Measurements from ENCODE around the gene MCRS1.
A peak's percentile ranks its signal among the peaks of the same experiment; 100 is the strongest.
"Not testable (repeated sequence)": the region's sequence is repeated elsewhere in the genome, so short reads cannot be mapped to it uniquely, and the experiment has no call there.

The MCRS1 gene

GRCh38 chr12:49567611-49568441, at the start of gene MCRS1:
Gene MCRS1 (minus strand): TSS chr12:49568142. CDS start chr12:49566731, 1,411 bp downstream.
- DNase-seq (ENCODE audit: insufficient read length, low spot score) (peak; percentile 98), FAIRE-seq (no peak)
- TF ChIP-seq, protein P1, sequence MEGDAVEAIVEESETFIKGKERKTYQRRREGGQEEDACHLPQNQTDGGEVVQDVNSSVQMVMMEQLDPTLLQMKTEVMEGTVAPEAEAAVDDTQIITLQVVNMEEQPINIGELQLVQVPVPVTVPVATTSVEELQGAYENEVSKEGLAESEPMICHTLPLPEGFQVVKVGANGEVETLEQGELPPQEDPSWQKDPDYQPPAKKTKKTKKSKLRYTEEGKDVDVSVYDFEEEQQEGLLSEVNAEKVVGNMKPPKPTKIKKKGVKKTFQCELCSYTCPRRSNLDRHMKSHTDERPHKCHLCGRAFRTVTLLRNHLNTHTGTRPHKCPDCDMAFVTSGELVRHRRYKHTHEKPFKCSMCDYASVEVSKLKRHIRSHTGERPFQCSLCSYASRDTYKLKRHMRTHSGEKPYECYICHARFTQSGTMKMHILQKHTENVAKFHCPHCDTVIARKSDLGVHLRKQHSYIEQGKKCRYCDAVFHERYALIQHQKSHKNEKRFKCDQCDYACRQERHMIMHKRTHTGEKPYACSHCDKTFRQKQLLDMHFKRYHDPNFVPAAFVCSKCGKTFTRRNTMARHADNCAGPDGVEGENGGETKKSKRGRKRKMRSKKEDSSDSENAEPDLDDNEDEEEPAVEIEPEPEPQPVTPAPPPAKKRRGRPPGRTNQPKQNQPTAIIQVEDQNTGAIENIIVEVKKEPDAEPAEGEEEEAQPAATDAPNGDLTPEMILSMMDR (IDR thresholded peaks at IDR 0.05; ENCODE audit: insufficient read depth, missing control alignments): no peak

DNA sequence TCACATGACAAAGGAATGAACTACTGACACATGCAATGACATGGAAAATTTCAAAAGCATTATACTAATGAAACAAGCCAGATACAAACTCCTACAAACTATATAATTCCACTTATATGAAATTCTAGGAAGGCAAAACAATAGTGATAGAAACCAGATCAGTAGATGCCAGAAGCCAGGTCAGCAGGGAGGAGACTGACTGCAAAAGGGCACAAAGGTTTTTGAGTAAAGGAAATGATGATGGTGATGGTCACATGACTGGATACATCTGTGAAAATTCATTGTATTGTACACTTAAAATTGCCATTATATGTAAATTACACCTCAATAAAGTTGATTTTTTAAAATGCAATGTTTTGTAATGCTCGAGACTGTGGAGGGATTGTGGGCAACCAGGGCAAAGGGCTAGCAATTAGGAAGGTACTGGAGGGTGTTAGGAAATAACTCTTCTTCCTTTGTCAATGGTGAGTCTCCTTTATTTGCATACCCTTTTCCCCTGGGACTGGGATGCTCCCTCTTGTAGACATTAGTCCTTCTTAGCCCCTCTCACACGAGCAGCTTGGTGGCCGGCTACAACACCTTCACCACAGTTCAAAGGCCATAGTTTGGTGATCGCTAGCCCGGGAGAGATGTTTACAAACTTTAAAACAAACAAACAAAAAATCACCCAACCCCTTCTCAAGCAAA, 48.7 kb upstream of the MCRS1 start:
- TF ChIP-seq, protein P1 (IDR thresholded peaks at IDR 0.05; ENCODE audit: insufficient read depth, missing control alignments): no peak
- DNase-seq (ENCODE audit: insufficient read length, low spot score) (no peak), FAIRE-seq (no peak)

DNA sequence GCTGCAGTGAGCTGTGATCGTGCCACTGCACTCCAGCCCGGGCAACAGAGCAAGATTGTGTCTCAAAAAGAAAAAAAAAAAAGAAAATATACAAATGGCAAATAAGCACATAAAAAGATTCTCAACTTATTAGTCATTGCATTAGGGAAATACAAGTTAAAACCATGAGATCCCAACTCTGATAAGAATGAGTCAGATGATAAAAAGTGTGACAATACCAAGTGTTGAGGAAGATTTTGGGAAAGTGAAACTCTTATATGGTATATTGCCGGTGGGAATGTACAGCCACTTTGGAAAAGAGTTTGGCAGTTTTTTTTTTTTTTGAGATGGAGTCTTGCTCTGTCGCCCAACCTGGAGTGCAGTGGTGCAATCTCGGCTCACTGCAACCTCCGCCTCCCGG, 47.8 kb upstream of the MCRS1 start:
- TF ChIP-seq, protein P1 (IDR thresholded peaks at IDR 0.05; ENCODE audit: insufficient read depth, missing control alignments): no peak
- FAIRE-seq (no peak), DNase-seq (ENCODE audit: insufficient read length, low spot score) (no peak)

DNA sequence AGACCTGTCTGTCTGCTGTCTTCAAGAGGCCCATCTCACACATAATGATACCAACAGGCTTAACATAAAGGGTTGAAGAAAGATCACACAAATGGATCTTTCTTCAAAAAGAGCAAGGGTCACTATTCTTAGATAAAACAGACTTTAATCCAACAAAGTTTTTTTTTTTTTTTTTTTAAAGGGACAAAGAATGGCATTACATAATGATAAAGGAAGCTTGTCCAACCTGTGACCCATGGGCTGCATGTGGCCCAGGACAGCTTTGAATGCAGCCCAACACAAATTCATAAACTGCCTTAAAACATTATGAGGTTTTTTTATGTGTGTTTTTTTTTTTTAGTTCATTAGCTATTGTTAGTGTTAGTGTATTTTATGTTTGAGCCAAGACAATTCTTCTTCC, 44.3 kb upstream of the MCRS1 start:
- DNase-seq (ENCODE audit: insufficient read length, low spot score) (no peak), FAIRE-seq (no peak)
- TF ChIP-seq, protein P1 (IDR thresholded peaks at IDR 0.05; ENCODE audit: insufficient read depth, missing control alignments): no peak

GRCh38 chr12:49610785-49611184, 42.8 kb upstream of the MCRS1 start:
- FAIRE-seq; DNase-seq (ENCODE audit: insufficient read length, low spot score): not testable (repeated sequence)

DNA sequence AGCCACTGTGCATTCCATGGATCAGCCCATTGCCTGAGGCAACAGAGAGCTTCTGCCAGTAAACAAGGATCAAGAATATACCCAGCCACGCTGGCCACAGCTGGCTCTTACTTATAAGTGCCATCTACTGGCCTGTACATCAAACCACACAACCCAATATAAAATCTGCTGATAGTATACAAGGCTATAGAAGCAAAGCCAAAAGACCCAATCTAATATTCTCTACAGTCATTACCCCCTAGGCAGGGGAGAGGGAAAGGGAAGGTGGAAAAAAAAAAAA, 41.9 kb upstream of the MCRS1 start:
- FAIRE-seq (no peak), DNase-seq (ENCODE audit: insufficient read length, low spot score) (no peak)
- TF ChIP-seq, protein P1 (IDR thresholded peaks at IDR 0.05; ENCODE audit: insufficient read depth, missing control alignments): no peak

GRCh38 chr12:49609059-49609874, 41.3 kb upstream of the MCRS1 start:
- FAIRE-seq (no peak), DNase-seq (ENCODE audit: insufficient read length, low spot score) (no peak)
- TF ChIP-seq, protein P1 (IDR thresholded peaks at IDR 0.05; ENCODE audit: insufficient read depth, missing control alignments): no peak

GRCh38 chr12:49605539-49605938, 37.6 kb upstream of the MCRS1 start, which contains the start of gene FAM186B:
Gene FAM186B (minus strand): TSS chr12:49605639. CDS start chr12:49605477, 162 bp downstream.
- not testable (repeated sequence) for DNase-seq (ENCODE audit: insufficient read length, low spot score); FAIRE-seq
